Suppressor macrophage treated with lipopolysaccharide for 1 hour (primary cell): Measurements from ENCODE around the gene MCM9.
"Not testable (repeated sequence)": the region's sequence is repeated elsewhere in the genome, so short reads cannot be mapped to it uniquely, and the experiment has no call there.

ENCODE experiments used
- DNase-seq, 3 donors: peaks; one replicate each; pipeline ENCODE4 v3.0.0-alpha.2; 2020 to 2022

The MCM9 gene

DNA sequence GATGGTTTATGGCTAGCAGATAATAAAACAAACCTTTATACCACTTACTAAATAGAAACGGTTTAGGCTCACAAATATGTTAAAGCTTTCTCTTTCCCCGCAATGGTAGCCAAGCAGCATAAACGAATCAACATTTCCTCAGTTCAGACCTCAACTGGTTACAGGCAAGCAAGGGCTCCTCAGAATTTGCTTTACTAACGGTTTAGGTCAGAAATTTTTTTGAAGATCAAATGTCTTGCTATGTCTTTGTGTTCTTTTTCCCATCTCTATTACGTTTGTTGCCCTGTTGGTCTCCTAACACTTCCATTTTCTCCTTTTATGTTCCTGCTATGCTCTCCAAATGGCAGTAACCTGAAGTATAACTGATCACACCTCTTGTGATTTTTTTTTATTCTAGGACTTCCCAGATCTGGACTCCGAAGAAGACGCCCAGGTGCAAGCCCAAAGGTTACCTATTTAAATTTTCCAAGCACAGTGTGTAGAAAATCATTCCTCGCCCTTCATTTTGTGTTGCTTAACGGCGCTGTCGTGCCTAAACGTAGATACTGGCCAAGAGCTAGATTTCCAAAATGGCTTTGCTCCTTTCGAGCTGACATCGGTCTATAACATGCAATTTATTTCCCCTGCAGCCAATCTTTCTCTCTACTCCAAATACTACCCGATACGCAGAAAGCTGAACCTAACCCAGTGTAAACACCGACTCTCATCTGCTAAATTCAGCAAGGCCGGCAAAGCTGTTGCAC lies 41.7 kb downstream of the MCM9 start:
- DNase-seq: peak; percentile 35 to 48 (median 43)

DNA sequence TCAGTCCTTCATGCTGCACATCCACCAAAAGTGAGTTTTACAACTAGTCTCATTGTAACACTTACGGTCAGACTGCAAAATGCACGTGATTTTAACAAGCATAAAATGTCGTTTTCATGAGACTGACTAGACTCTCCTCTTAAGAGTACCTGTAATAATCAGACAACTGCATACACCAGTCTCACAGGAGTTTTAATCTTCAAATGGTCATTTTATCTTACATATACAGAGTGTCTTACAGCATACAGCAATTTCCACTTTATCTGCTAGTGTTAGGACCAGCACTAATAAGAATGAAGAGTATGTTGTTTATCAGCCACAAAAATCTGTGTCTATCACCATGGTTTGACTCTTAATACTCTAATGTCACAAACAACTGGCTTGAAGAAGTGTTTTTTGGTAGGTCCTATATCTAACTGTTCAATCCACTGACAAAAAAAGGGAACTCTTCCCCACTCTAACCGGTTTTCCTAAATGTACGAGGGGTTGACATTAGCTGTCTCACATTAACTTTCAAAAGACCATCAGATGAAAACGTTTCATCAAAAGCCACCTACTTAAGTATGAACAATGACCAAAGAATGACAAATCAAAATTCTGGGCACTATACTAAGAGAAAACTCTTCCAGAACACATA lies 42.5 kb downstream of the MCM9 start:
- DNase-seq: peak in 2 of 3 donors; percentile 17 to 38

GRCh38 chr6:118890997-118891790 lies 43.8 kb downstream of the MCM9 start:
- peak; percentile 24 to 46 (median 30) for DNase-seq

- no peak for DNase-seq
These were observed 45.8 kb downstream of the MCM9 start for GRCh38 chr6:118889163-118889562.

DNA sequence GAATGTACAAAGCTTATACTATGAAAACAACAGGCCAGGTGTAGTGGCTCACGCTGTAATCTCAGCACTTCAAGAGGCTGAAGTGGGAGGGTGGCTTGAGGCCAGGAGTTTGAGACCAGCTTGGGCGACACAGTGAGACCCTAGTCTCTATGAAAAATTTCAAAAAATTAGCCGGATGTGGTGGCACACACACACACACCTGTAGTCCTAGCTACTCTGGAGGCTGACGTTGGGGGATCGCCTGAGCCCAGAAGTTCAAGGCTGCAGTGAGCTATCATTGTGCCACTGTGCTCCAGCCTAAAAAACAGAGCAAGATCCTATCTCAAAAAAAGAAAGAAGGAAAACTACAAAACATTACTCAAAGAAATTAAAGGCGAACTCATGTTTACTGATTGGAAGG lies 48.3 kb downstream of the MCM9 start:
- no peak for DNase-seq

DNA sequence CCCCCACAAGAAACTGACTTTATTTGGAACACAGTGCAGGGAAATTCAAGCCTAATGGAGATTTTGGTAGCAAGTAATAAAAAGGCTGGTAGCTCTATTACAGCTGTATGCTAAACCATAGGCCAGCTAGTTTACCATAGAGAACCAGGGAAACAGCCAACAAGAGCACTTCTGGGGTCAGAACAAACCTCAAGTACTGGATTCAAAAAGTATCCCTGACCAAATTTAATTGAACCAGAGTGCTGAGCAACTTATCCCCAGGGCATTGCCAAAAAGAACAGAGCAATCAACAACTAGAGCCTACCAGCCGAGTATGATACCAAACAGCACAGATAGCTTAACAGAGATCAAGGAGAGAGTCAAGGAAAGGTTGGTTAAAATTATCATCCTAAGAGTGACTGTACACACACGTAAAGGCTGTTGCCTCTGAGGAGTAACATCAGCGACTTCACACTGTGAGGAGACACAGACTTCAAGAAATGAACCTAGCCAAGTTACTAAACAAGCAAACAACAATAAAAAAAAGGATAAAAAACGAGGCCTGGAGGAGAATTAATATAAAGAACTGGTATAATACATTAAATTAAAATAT lies 52.5 kb downstream of the MCM9 start:
- no peak for DNase-seq

DNA sequence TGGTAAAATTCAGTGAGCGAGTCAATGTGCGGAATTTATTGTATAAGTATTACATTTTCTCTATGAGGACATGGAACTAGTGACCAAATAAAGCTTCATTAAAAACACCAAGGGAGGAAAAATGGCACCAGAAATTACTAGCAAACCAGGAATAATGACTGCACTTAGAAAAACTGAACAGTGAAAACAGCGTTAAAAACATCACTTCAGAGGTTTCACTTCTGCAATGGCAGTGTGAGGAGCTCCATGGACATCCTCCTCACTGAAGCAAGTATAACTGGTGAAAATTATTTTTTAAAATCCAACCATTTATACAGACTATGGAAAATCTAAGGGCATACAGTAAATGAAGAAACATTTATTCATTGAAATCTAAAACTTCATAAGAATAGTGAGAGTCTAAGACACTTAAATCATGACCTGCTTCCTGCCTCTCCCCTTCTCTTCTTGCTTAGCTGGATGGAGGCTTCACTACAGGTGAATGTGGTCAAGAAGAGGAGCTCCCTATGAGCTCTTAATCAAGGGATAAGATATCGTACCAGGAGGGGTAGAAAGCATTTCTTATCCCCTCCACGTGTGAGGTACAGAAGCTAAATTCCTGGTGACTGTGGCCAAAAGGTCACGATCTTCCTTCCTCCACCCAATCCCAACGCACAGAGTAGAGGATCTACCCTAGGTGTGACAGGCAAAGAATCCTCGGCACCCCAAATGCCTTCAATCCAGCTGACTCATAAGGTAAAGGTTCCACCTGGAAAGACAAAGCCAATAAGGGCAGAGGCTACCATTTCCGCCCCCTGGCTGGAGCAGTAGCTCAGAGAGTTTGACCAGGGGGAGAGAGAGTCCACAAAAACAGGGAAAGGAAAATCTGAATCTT lies 53.3 kb downstream of the MCM9 start:
- DNase-seq: peak in 2 of 3 donors; percentile 31

DNA sequence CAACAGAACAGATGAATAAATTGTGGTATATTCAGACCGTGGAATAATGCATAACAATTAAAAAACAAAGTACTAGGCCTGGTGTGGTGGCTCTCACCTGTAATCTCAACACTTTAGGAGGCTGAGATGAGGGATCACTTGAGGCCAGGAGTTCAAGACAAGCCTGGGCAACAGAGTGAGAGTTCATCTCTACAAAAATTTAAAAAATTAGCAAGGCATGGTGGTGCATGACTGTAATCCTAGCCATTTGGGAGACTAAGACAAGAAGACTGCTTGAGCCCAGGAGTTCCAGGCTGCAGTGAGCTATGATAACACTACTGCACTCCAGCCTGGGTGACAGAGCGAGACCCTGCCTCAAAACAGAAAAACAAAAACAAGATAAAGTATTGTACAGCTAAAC lies 57.2 kb downstream of the MCM9 start:
- DNase-seq: no peak

DNA sequence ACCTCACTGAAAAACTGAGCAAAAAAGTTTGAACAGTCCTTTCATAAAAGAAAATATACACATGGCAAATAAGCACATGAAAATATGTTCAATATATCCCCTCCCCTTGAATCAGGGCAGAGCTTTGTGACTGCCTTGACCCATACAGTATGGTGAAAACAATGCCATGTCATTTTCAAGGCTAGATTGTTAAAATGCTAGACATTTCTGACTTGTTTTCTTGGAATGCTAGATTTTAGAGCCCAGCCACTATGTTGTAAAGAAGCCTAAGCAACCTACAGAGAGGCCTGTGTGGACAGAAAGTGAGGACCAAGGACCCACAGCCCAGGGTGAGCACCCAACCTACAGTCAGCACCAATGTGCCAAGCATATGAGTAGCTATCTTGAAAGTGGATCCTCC lies 58.1 kb downstream of the MCM9 start:
- no peak for DNase-seq

GRCh38 chr6:118876198-118876597 lies 58.8 kb downstream of the MCM9 start:
- no peak for DNase-seq

GRCh38 chr6:118875672-118876071 lies 59.3 kb downstream of the MCM9 start:
- DNase-seq: no peak

GRCh38 chr6:118873239-118873638 lies 61.7 kb downstream of the MCM9 start:
- DNase-seq: no peak

GRCh38 chr6:118872726-118873125 lies 62.2 kb downstream of the MCM9 start:
- DNase-seq: no peak

DNA sequence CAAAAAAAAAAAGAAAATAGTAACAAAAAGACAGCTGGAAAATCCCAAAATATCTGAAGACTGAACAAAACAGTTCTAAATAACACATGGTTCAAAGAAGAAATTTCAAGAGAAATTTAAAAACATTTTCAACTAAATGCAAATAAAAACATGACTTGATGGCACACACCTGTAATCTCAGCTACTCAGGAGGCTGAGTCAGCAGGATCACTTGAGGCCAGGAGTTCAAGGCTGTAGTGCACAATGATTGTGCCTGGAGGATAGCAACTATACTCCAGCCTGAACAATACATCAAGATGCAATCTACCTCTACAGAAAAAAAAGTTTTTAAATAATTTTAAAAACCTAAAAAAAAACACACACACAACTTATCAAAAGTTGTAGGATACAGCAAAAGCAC lies 62.6 kb downstream of the MCM9 start:
- DNase-seq: no peak

DNA sequence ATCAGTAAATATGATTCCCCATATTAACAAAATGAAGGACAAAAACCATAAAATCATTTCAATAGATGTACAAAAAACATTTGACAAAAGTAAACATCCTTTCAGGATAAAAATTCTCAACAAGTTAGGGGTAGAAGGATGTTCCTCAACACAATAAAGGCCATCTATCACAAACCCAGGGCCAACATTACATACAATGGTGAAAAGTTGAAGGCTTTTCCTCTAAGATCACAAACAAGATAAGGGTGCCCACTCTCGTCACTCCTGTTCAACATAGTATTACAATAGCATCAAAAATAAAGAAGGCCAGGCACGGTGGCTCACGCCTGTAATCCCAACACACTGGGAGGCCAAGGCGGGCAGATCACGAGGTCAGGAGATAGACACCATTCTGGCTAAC lies 63.6 kb downstream of the MCM9 start:
- DNase-seq: no peak

- DNase-seq: peak; percentile 7 to 39 (median 16)
These were observed 64.9 kb downstream of the MCM9 start for GRCh38 chr6:118869894-118870589.

DNA sequence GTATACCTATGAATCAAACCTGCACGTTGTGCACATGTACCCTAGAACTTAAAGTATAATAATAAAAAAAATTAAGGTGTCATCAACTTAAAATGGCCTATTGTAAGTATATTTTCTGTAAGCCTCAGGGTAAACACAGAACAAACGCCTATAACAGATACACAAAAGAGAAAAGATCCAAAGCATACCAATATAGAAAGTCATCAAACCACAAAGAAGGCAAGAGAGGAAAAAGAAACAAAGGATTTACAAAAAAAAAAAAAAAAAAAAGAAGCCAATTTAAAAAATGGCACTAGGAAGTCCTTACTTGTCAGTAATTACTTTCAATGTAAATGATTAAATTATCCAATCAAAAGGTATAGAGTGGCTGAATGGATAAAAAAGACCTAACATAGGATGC lies 65.6 kb downstream of the MCM9 start:
- no peak for DNase-seq

GRCh38 chr6:118868901-118869300 lies 66.1 kb downstream of the MCM9 start:
- DNase-seq: not testable (repeated sequence)

DNA sequence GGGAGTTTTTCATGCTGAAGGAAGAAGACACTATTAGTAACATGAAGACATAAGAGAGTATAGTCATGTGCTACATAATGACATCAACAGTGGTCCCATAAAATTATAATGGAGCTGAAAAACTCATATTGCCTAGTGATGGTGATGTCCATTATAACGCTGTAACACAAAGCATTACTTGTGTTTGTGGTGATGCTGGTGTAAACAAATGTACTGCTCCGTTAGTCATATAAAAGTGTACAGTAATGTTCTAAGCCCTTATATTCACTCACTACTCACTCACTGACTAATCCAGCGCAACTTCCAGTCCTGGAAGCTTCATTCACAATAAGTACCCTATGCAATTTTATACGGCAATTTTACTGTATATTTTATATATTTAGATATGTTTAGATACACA lies 67.8 kb downstream of the MCM9 start:
- no peak for DNase-seq

GRCh38 chr6:118865100-118865391 lies 69.9 kb downstream of the MCM9 start:
- DNase-seq: no peak

DNA sequence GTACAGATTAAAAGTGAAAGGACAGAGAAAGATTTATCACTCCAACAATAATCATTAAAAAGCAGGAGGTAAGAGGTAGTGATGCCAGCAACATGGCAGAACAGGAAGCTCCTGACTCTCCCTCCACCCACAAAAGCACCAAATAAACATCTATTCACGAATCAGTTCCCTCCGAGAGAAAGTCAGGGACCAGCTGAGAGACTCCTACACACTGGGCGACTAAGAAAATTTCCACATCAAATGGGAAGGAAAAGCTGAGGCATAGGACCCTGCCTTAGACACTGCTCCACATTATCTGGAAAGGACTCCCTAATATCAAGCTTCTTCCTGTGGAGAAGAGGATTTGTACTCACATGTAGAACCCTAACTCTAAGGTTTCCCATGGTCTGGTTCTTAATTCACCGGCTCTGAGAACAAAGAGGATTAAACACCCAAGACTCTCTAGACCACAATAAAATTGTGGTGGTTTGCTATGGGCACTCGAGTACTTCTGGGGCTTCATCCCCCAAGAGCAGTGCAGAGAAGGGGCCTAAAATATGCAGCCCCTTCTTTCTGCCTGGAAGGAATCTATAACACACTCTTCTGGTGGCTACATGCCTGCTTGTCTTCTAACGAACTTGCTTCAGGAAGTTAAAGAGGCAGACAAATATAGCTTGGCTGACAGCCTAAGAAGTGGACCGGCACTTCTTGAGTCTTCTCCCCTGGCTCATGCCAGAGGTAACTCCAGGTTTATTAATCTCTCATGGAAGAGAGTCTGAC lies 70.4 kb downstream of the MCM9 start:
- DNase-seq: peak; percentile 40 to 57 (median 54)
